Activated CD8-positive, alpha-beta T cell treated with anti-CD3 and anti-CD28 coated beads for 36 hours (primary cell): ENCODE data around the gene SBF2. TPM values are rescaled to one million over a fixed set of nuclear protein-coding genes. Genes with fewer than 3 reads are reported as not detected.

Experiments used
- ATAC-seq: fragments of 200-7000 bp; cut with Tn5 transposase; one replicate; pipeline ENCODE4 v1.10.0; 2021; ENCODE audit warnings: mild to moderate bottlenecking, moderate library complexity
- CTCF ChIA-PET: fragments of 350-600 bp; sonication (Branson Sonifier 250); formaldehyde crosslinking; loops from one replicate; lab custom pipeline; 2021; ENCODE audit warnings: antibody characterized with exemption; lab: Charles Lee
- POLR2A ChIA-PET: fragments of 350-600 bp; sonication (Branson Sonifier 250); formaldehyde crosslinking; loops from one replicate; lab custom pipeline; 2021; ENCODE audit warnings: antibody characterized with exemption; lab: Charles Lee
- DNase-seq: peaks from one replicate; pipeline ENCODE4 v3.0.0-alpha.2; 2020
- H3K27ac Mint-ChIP-seq: one replicate; pipeline ENCODE4 v1.8.0; 2021; ENCODE audit warnings: mild to moderate bottlenecking, mixed read lengths
- H3K27me3 Mint-ChIP-seq: one replicate; pipeline ENCODE4 v1.8.0; 2021; ENCODE audit warnings: mixed read lengths
- H3K36me3 Mint-ChIP-seq: one replicate; pipeline ENCODE4 v1.8.0; 2021; ENCODE audit warnings: low read depth, mixed read lengths
- H3K4me1 Mint-ChIP-seq: one replicate; pipeline ENCODE4 v1.8.0; 2021; ENCODE audit warnings: low read depth, mixed read lengths
- H3K4me3 Mint-ChIP-seq: one replicate; pipeline ENCODE4 v1.8.0; 2021; ENCODE audit warnings: mild to moderate bottlenecking, moderate library complexity, mixed read lengths
- H3K9me3 Mint-ChIP-seq: one replicate; pipeline ENCODE4 v1.8.0; 2021; ENCODE audit warnings: mixed read lengths
- CTCF ChIP-seq: fragments of 200-600 bp; IDR thresholded peaks from one replicate; pipeline ENCODE4 v1.8.0; 2022; ENCODE audit warnings: antibody characterized with exemption, mild to moderate bottlenecking
- intact Hi-C: fragments of 100-400 bp; cut with micrococcal nuclease; formaldehyde crosslinking; loops from one replicate; pipeline ENCODE4 v1.10.0; 2022
- total RNA-seq, 2 experiments: library from RNA; stranded (reverse); gene quantifications; one replicate each; pipeline ENCODE4 v1.2.3, GENCODE V29; 2021

The SBF2 gene
- total RNA-seq, 2 experiments from 2014 or later: 10.0 to 11.0 TPM

- POLR2A ChIA-PET: no interaction called here
- no peak for ATAC-seq
- peaks cover 6% of the 10 kb centered on the region for H3K4me1 Mint-ChIP-seq
- TF ChIP-seq CTCF: no peak
- no peaks in the 10 kb centered on the region for H3K27me3 Mint-ChIP-seq
- no peaks in the 10 kb centered on the region for H3K9me3 Mint-ChIP-seq
- no peak overlapping the region for H3K4me3 Mint-ChIP-seq
- no peak overlapping the region for H3K27ac Mint-ChIP-seq
- DNase-seq: no peak
- CTCF ChIA-PET: no interaction called here
- no peaks in the 10 kb centered on the region for H3K36me3 Mint-ChIP-seq
- intact Hi-C loops: no loop called here
These were observed 406.5 kb downstream of the SBF2 start for GRCh38 chr11:9887472-9887871.

- CTCF ChIA-PET: no interaction called here
- no peak overlapping the region for H3K4me3 Mint-ChIP-seq
- H3K36me3 Mint-ChIP-seq: no peaks in the 10 kb centered on the region
- H3K4me1 Mint-ChIP-seq: peaks cover 6% of the 10 kb centered on the region
- no peak for TF ChIP-seq CTCF
- POLR2A ChIA-PET: interaction anchor here (0.6 kb wide), 1 partner anchor 45 kb away, joined by 3 read pairs; no protein-coding TSS in a partner anchor
- intact Hi-C loops: no loop called here
- DNase-seq: no peak
- no peaks in the 10 kb centered on the region for H3K27me3 Mint-ChIP-seq
- no peak for ATAC-seq
- no peak overlapping the region for H3K27ac Mint-ChIP-seq
- no peaks in the 10 kb centered on the region for H3K9me3 Mint-ChIP-seq
These were observed 407.4 kb downstream of the SBF2 start for GRCh38 chr11:9886595-9886994.

GRCh38 chr11:9884601-9885000 lies 409.4 kb downstream of the SBF2 start:
- no peaks in the 10 kb centered on the region for H3K27me3 Mint-ChIP-seq
- H3K4me3 Mint-ChIP-seq: no peak overlapping the region
- TF ChIP-seq CTCF: no peak
- intact Hi-C loops: no loop called here
- no peaks in the 10 kb centered on the region for H3K9me3 Mint-ChIP-seq
- POLR2A ChIA-PET: interaction anchor here (1.1 kb wide), 1 partner anchor 15 kb away, joined by 4 read pairs; no protein-coding TSS in a partner anchor
- DNase-seq: no peak
- H3K36me3 Mint-ChIP-seq: no peaks in the 10 kb centered on the region
- CTCF ChIA-PET: no interaction called here
- H3K27ac Mint-ChIP-seq: no peak overlapping the region
- no peak for ATAC-seq
- H3K4me1 Mint-ChIP-seq: peaks cover 2% of the 10 kb centered on the region

GRCh38 chr11:9880657-9881056 lies 413.4 kb downstream of the SBF2 start:
- Mint-ChIP-seq H3K9me3 (no peaks in the 10 kb centered on the region), H3K4me3 (no peak overlapping the region), H3K4me1 (no peaks in the 10 kb centered on the region), H3K27me3 (no peaks in the 10 kb centered on the region), H3K27ac (no peak overlapping the region), H3K36me3 (no peaks in the 10 kb centered on the region)
- intact Hi-C loops: no loop called here
- DNase-seq (no peak), ATAC-seq (no peak)
- POLR2A ChIA-PET: no interaction called here
- no peak for TF ChIP-seq CTCF
- CTCF ChIA-PET: interaction anchor here (0.6 kb wide), 1 partner anchor 72 kb away, joined by 3 read pairs; no protein-coding TSS in a partner anchor

- ATAC-seq (no peak), DNase-seq (no peak)
- Mint-ChIP-seq H3K36me3 (no peaks in the 10 kb centered on the region), H3K27me3 (no peaks in the 10 kb centered on the region), H3K4me3 (no peak overlapping the region), H3K27ac (no peak overlapping the region), H3K4me1 (no peaks in the 10 kb centered on the region), H3K9me3 (no peaks in the 10 kb centered on the region)
- TF ChIP-seq CTCF: no peak
- ChIA-PET CTCF (interaction anchor here (1.1 to 1.3 kb wide), 2 partner anchors 16 to 94 kb away, joined by 3 read pairs; no protein-coding TSS in a partner anchor), POLR2A (no interaction called here)
- intact Hi-C loops: no loop called here
These were observed 415.1 kb downstream of the SBF2 start for GRCh38 chr11:9878936-9879335.
